A549 (cell line): ENCODE measurements around the gene CEL.

Experiments used
- BHLHE40 ChIP-seq: IDR thresholded peaks from 2 replicates; pipeline ENCODE4 v1.6.1; 2012; ENCODE audit warnings: low read depth, low read length, inconsistent platforms
- CEBPB ChIP-seq, 2 experiments: fragments of >200 bp in 1 of 2; sonication (Bioruptor Twin) in 1 of 2; formaldehyde crosslinking in 1 of 2; IDR thresholded peaks; 2 replicates each; pipeline ENCODE4 v1.6.1; 2012 to 2016
- CTCF ChIP-seq: fragments of >200 bp; sonication (Bioruptor Twin); formaldehyde crosslinking; IDR thresholded peaks from 3 replicates; pipeline ENCODE4 v1.5.1; 2016
- EHF ChIP-seq: fragments of 250-450 bp; sonication (Bioruptor Pico); IDR thresholded peaks from 2 replicates; pipeline ENCODE4 v1.5.0; 2020; ENCODE audit warnings: mild to moderate bottlenecking
- EP300 ChIP-seq, 2 experiments: fragments of >200 bp; sonication (Bioruptor Twin); formaldehyde crosslinking; IDR thresholded peaks; 2 replicates in 1 of 2; 3 replicates in 1 of 2; pipeline ENCODE4 v1.6.1; 2016 to 2017
- JUN ChIP-seq, 2 experiments: fragments of >200 bp; sonication (Bioruptor Twin); formaldehyde crosslinking; IDR thresholded peaks; 2 replicates in 1 of 2; 3 replicates in 1 of 2; pipeline ENCODE4 v1.6.1; 2016 to 2017
- KDM1A ChIP-seq: fragments of 200-600 bp; sonication (generic); IDR thresholded peaks from 2 replicates; pipeline ENCODE4 v1.6.1; 2016; ENCODE audit warnings: low read depth, mild to moderate bottlenecking
- POLR2A ChIP-seq: IDR thresholded peaks from 2 replicates; pipeline ENCODE4 v1.6.1; 2012; ENCODE audit warnings: mild to moderate bottlenecking, low read length
- RCOR1 ChIP-seq: fragments of 150-350 bp; IDR thresholded peaks from 2 replicates; pipeline ENCODE4 v1.6.1; 2014; ENCODE audit warnings: antibody characterized with exemption, low read length, low read depth
- REST ChIP-seq: fragments of 200-600 bp; sonication (generic); IDR thresholded peaks from 2 replicates; pipeline ENCODE4 v1.6.1; 2016; ENCODE audit warnings: antibody characterized with exemption, mild to moderate bottlenecking, moderate library complexity
- SMC3 ChIP-seq: fragments of >200 bp; sonication (Bioruptor Twin); formaldehyde crosslinking; IDR thresholded peaks from 3 replicates; pipeline ENCODE4 v1.6.1; 2018; ENCODE audit warnings: inconsistent platforms
- SREBF2 ChIP-seq: fragments of 450-650 bp; IDR thresholded peaks from 2 replicates; pipeline ENCODE4 v1.6.1; 2014; ENCODE audit warnings: mild to moderate bottlenecking, moderate library complexity

GRCh38 chr9:133107961-133108793, 46.4 kb downstream of the CEL start:
- TF ChIP-seq CTCF (no peak), REST (no peak), POLR2A (no peak), RCOR1 (no peak), EHF (CRISPR knock-in tag) (no peak), CEBPB (IDR thresholded peaks at IDR 0.05) (no peak), EP300 (IDR thresholded peaks at IDR 0.05) (no peak), SMC3 (no peak), KDM1A (no peak), BHLHE40 (no peak), JUN (IDR thresholded peaks at IDR 0.05) (no peak), SREBF2 (no peak)
